Measurements from ENCODE around the gene C9orf72.

DNA sequence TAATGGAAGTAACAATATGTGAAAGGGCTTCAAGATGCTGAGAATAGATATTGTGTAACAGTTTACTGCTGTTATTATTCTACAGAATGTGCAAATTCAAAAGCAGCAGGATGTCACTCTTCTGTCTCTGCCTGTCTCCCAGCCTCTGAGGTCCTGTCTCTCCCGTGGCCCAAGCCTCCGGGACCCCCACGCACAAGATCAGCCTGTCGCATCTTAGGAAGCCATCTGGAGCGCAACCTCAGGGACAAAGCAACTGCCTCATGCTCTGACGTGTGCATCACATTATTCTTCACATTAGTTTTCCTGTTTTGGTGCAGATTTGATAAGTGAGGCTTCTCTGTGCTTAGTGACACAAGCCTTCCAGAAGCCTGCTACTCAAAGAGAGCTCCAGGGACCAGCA lies 46.5 kb upstream of the C9orf72 start:
- TF ChIP-seq, protein P1, sequence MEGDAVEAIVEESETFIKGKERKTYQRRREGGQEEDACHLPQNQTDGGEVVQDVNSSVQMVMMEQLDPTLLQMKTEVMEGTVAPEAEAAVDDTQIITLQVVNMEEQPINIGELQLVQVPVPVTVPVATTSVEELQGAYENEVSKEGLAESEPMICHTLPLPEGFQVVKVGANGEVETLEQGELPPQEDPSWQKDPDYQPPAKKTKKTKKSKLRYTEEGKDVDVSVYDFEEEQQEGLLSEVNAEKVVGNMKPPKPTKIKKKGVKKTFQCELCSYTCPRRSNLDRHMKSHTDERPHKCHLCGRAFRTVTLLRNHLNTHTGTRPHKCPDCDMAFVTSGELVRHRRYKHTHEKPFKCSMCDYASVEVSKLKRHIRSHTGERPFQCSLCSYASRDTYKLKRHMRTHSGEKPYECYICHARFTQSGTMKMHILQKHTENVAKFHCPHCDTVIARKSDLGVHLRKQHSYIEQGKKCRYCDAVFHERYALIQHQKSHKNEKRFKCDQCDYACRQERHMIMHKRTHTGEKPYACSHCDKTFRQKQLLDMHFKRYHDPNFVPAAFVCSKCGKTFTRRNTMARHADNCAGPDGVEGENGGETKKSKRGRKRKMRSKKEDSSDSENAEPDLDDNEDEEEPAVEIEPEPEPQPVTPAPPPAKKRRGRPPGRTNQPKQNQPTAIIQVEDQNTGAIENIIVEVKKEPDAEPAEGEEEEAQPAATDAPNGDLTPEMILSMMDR (IDR thresholded peaks at IDR 0.05), result no peak
- no peak for TF ChIP-seq POLR2A (IDR thresholded peaks at IDR 0.05)
